ENCODE data around the gene PDZRN4.

The PDZRN4 gene

DNA sequence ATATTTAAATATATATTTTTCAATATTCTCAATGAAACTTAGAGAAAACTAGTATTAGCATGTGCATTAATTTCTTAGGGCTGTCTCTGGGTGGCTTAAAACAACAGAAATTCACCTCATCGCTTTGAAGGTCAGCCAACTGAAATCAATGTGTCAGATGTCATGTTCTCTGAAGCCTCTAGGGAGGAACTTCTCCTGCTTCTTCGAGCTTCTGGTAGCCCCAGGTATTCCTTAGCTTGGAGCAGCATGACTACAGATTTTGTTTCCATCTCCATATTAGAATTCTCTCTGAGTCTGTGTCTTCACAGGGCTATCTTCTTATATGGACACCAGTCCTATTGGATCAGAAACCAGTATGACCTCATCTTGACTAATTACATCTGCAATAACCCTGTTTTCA lies 221.5 kb downstream of the PDZRN4 start:
- no peak for TF ChIP-seq POLR2A (IDR thresholded peaks at IDR 0.05; ENCODE audit: low read depth, low read length)
- DNase-seq (ENCODE audit: insufficient read length, low spot score) (no peak), FAIRE-seq (no peak)

DNA sequence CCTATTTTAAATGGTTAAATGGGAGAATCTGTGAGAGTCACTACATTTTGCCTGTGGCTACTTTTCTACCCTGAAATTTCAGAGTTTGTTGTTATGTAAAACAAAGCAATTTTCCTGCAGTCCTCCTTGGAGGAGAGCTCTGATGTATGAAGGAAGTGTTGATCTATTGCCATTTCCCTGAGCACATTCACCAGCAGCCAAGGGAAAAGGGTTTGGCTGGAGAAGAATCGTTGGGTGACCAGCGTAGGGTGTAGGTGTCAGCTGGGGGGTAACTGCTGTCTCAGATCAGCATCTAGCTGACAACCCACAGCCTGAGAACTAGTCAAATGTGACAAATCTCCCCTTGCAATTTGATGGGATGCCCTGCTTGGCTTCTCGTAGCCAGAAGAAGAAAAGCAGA lies 230.5 kb downstream of the PDZRN4 start:
- TF ChIP-seq POLR2A (IDR thresholded peaks at IDR 0.05; ENCODE audit: low read depth, low read length): no peak
- DNase-seq (ENCODE audit: insufficient read length, low spot score): no peak
- no peak for FAIRE-seq

DNA sequence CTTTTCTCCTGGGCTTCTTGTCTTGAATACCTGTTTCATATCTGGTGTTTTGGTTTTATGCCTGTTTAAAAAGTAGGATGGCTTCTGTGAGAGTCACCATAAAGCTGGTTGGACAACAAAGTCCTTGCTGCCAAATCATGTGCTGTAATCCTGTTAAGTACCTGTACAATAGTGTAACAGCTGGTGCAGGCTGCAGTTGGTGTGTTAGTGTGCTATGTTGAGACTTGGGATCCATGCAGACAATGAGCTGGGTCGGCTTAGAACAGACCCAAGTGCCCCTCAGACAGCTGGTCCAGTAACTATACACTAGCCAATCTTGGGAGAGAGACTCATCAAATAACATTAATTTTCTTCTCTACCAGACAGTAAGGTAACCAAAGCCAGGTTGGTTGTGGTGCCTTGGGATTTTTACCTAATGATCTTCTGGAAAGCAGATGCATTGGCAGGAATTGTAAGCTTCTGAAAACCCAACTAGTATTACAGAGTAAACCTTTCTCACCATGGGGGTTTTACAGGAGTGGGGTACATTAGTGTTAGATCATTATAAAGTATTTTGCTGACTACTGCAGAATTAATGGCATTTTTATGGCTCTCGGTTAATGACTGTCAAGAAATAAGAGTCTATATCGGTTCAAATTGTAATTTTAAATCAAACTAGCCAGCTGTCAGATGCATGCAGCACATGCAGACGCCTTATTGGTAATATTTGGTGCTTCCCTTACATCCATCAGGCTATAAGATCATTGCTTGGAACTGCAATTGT lies 231.2 kb downstream of the PDZRN4 start:
- no peak for TF ChIP-seq POLR2A (IDR thresholded peaks at IDR 0.05; ENCODE audit: low read depth, low read length)
- no peak for FAIRE-seq
- DNase-seq (ENCODE audit: insufficient read length, low spot score): no peak

DNA sequence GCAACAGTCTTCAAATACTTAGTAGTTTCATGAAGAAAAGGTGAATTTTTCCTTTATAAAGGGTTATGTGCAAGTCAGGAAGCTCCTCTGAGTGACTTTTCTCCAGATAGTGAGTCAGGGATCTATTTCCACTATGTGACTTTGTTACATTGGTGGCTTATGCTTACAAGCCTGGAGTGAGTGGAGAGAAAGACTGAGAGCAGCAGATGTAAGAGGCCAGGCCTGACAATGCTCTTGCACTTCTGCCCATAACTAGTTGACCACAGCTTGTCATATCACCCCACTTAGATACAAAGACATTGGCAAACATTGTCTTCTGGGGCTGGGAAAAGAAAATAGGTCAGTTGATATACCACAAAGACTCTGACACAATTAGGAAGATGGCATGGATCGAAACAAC lies 236.5 kb downstream of the PDZRN4 start:
- no peak for TF ChIP-seq POLR2A (IDR thresholded peaks at IDR 0.05; ENCODE audit: low read depth, low read length)
- DNase-seq (ENCODE audit: insufficient read length, low spot score) (no peak), FAIRE-seq (no peak)

DNA sequence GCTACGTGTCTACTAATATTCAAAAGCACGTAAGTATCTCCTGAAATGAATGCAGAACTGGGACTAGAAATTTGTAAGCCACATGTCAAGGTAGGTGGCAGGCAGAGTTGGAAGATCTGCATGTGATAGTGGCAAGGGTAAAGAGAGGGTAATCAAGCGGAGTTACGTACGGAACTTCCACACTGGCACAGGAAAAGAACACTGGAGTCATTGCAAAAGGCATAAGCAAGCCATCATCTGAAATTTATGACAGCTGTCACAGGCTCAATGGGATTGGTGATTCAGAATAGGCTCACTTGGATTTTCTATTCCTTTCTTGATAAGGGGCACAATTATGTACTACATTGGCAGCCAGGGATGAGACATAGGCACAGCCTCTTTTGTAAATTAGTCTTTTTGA lies 245.3 kb downstream of the PDZRN4 start:
- TF ChIP-seq POLR2A (IDR thresholded peaks at IDR 0.05; ENCODE audit: low read depth, low read length): no peak
- FAIRE-seq: no peak
- no peak for DNase-seq (ENCODE audit: insufficient read length, low spot score)

- no peak for DNase-seq (ENCODE audit: insufficient read length, low spot score)
- no peak for FAIRE-seq
- TF ChIP-seq POLR2A (IDR thresholded peaks at IDR 0.05; ENCODE audit: low read depth, low read length): no peak
Measured at GRCh38 chr12:41436076-41436475, 248.0 kb downstream of the PDZRN4 start.

DNA sequence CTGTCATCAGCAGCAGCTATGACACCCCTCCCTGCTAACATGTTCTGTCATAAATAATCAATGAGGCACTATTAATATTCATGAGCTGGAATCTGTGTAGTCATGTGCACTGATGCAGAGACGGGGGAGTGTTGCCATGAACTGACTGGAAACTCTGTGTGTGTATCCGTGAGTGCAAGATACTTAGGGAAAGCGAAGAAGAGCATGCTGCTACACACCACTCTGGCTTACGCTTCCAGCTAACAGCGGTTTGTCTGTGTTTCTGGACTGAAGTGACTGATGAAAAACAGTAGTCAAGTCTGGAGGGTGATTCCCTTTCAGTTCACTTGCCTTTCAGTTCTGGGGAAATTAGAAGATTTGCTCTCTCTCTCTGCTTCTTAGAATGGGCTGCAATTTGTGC lies 249.4 kb downstream of the PDZRN4 start:
- TF ChIP-seq POLR2A (IDR thresholded peaks at IDR 0.05; ENCODE audit: low read depth, low read length): no peak
- FAIRE-seq (no peak), DNase-seq (ENCODE audit: insufficient read length, low spot score) (no peak)

- DNase-seq (ENCODE audit: insufficient read length, low spot score): no peak
- no peak for FAIRE-seq
- TF ChIP-seq POLR2A (IDR thresholded peaks at IDR 0.05; ENCODE audit: low read depth, low read length): no peak
Measured at GRCh38 chr12:41438854-41439541, 250.9 kb downstream of the PDZRN4 start.

DNA sequence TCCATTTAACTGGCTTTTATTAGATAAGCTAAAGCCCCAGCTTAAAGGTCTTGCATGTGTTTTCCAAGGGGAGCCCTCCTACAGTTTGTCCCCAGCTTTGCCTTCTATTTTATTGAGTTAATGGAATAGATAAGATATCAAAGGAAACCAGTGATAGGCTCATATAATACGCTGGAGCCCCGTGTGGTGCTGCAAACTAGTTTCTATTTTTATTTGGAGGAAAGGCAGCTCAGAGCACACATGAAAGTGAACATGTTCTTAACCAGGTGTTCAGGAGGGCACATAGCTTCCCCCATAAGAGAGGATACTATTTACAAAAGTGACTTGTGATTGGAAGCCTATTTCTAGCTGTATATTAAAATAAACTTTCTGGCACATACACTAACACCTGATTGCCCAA lies 251.7 kb downstream of the PDZRN4 start:
- DNase-seq (ENCODE audit: insufficient read length, low spot score) (no peak), FAIRE-seq (no peak)
- TF ChIP-seq POLR2A (IDR thresholded peaks at IDR 0.05; ENCODE audit: low read depth, low read length): no peak

- DNase-seq (ENCODE audit: insufficient read length, low spot score): no peak
- FAIRE-seq: no peak
- no peak for TF ChIP-seq POLR2A (IDR thresholded peaks at IDR 0.05; ENCODE audit: low read depth, low read length)
Measured at GRCh38 chr12:41441180-41441579, 253.1 kb downstream of the PDZRN4 start.

GRCh38 chr12:41442896-41443295 lies 254.8 kb downstream of the PDZRN4 start:
- no peak for DNase-seq (ENCODE audit: insufficient read length, low spot score)
- FAIRE-seq: no peak
- TF ChIP-seq POLR2A (IDR thresholded peaks at IDR 0.05; ENCODE audit: low read depth, low read length): no peak

GRCh38 chr12:41443690-41444089 lies 255.6 kb downstream of the PDZRN4 start:
- no peak for DNase-seq (ENCODE audit: insufficient read length, low spot score)
- no peak for TF ChIP-seq POLR2A (IDR thresholded peaks at IDR 0.05; ENCODE audit: low read depth, low read length)
- FAIRE-seq: no peak

- DNase-seq (ENCODE audit: insufficient read length, low spot score) (no peak), FAIRE-seq (no peak)
- no peak for TF ChIP-seq POLR2A (IDR thresholded peaks at IDR 0.05; ENCODE audit: low read depth, low read length)
Measured at GRCh38 chr12:41452838-41453407, 264.8 kb downstream of the PDZRN4 start.

DNA sequence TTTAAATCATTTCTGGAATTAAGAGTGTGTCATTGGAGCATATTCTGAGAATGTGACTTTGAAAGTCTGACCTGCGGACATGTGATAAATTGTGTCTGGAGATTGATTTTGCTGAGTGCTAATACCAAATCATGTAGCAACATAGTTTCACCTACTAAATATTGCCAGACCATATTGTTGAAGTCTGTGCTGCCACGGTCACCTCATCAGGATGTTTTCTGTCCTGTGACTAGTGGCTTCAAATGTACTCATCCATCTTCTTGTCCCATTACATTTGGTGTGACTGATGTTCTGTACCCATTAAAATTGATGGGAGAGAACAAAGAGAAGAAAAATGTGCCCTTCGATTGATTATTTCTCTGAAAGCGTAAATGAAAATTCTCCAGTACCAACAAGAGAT lies 265.3 kb downstream of the PDZRN4 start:
- FAIRE-seq (no peak), DNase-seq (ENCODE audit: insufficient read length, low spot score) (no peak)
- no peak for TF ChIP-seq POLR2A (IDR thresholded peaks at IDR 0.05; ENCODE audit: low read depth, low read length)
